D341Med (cell line): ENCODE data around the gene MEPCE.
"Not testable (repeated sequence)": the region's sequence is repeated elsewhere in the genome, so short reads cannot be mapped to it uniquely, and the experiment has no call there.

Experiments
- DNase-seq: peaks from one replicate; pipeline ENCODE4 v3.0.0; 2012; ENCODE audit warnings: low spot score

Gene MEPCE

DNA sequence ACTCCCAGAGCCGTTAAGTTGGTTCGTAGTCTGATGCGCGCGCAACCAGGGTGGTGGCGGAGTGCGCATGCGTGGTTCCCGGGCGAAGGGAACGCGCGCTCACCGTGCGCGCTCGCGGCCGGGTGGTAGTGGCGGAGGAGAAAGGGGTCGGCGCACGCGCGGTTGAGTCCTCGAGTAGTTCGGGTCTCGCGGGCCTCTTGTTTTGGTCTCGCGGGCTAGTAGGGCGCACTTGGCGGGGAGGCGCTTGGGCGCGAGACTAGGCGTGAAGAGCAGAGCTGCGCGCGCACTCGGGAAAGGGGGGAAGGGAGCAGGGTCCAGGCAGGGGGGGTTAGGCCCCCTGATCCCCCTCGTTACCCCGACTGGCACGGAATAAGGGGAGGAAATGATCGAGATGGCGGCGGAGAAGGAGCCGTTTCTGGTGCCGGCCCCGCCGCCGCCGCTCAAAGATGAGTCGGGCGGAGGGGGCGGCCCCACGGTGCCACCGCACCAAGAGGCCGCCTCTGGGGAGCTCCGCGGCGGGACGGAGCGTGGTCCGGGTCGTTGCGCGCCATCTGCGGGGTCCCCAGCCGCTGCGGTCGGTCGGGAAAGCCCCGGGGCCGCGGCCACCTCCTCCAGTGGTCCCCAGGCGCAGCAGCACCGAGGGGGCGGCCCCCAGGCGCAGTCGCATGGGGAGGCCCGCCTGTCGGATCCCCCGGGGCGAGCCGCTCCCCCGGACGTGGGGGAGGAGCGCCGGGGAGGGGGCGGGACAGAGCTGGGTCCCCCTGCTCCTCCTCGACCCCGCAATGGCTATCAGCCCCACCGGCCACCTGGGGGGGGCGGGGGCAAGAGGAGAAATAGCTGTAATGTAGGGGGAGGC is at the start of gene MEPCE:
Gene MEPCE, plus strand, starts transcription at position 195 of the 856 bp plus-strand sequence. Its CDS starts 188 bp downstream, at position 383.
- DNase-seq = peak; percentile 98

DNA sequence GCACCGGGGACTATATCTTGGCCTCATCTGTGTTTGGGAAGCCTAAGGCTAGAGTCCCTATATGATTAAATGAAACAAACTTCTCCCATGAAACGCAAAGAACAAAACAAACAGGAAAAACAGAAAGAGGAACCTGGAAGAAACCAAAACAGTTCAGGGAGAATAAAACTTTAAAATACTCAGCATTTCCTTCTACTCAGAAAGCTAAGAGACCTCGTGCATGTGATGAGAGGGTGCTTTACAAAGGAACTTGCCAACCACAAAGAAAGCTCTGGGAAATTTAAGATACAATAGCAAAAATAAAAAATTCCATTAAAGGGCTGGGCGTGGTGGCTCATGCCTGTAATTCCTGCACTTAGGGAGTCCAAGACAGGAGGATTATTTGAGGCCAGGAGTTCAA is 49.4 kb upstream of the MEPCE start:
- DNase-seq = no peak

DNA sequence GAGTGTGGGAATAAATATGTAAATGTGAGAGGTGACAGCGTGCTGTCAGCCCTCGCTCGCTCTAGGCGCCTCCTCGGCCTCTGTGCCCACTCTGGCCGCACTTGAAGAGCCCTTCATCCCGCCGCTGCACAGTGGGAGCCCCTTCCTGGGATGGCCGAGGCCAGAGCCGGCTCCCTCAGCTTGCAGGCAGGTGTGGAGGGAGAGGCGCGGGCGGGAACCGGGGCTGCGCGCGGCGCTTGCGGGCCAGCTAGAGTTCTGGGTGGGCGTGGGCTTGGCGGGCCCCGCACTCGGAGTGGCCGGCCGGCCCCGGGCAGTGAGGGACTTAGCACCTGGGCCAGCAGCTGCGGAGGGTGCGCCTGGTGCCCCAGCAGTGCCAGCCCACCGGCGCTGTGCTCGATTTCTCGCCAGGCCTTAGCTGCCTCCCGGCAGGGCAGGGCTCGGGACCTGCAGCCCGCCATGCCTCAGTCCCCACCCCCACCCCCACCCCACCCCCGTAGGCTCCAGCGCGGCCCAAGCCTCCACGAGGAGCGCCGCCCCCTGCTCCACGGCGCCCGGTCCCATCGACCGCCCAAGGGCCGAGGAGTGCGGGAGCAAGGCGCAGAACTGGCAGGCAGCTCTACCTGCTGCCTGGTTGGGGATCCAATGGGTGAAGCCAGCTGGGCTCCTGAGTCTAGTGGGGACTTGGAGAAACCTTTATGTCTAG is 47.9 kb upstream of the MEPCE start:
- DNase-seq = not testable (repeated sequence)

DNA sequence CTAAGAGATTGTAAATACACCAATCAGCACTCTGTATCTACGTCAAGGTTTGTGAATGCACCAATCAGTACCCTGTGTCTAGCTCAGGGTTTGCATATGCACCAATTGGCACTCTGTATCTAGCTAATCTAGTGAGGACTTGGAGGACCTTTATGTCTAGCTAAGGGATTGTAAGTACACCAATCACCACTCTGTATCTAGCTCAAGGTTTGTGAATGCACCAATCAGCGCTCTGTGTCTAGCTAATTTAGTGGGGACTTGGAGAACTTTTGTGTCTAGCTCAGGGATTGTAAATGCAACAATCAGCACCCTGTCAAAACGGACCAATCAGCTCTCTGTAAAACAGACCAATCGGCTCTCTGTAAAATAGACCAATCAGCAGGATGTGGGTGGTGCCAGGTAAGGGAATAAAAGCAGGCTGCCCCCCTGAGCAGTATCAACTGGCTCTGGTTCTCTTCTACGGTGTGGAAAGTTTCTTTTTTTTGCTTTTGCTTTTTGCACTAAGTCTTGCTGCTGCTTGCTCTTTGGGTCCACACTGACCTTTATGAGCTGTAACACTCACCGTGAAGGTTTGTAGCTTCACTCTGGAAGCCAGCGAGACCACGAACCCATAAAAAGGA is 47.3 kb upstream of the MEPCE start:
- DNase-seq = not testable (repeated sequence)

- DNase-seq = no peak
Observed at GRCh38 chr7:100384628-100385294, 44.9 kb upstream of the MEPCE start.

- no peak for DNase-seq
Observed at GRCh38 chr7:100386940-100387339, 42.7 kb upstream of the MEPCE start.

- no peak for DNase-seq
Observed at GRCh38 chr7:100387695-100388094, 41.9 kb upstream of the MEPCE start.

DNA sequence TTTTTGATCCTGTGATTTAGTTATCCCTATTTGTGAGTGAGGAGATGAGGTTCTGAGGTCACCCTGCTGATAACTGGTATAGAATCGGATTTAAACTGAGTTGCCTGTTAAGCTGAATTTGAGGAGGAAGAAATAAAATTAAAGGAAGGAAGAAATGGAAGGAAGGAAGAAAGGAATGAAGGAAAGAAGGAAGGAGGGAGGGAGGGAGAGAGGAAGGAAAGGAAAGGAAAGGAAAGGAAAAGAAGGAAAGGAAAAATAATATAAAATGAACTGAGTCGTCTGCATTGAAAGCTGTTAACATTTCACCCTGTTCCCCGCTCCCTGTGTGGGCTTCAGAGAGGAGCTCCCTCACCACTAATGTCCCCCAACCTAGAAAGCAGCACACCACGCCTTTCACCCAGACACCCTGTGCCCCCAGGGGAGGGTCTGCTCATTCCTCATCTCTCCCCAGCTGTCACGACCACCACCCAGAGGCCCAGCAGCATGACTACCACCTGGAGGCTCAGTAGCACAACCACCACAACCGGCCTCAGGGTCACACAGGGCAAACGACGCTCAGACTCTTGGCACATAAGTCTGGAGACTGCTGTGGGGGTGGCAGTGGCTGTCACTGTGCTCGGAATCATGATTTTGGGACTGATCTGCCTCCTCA is 40.1 kb upstream of the MEPCE start:
- no peak for DNase-seq

DNA sequence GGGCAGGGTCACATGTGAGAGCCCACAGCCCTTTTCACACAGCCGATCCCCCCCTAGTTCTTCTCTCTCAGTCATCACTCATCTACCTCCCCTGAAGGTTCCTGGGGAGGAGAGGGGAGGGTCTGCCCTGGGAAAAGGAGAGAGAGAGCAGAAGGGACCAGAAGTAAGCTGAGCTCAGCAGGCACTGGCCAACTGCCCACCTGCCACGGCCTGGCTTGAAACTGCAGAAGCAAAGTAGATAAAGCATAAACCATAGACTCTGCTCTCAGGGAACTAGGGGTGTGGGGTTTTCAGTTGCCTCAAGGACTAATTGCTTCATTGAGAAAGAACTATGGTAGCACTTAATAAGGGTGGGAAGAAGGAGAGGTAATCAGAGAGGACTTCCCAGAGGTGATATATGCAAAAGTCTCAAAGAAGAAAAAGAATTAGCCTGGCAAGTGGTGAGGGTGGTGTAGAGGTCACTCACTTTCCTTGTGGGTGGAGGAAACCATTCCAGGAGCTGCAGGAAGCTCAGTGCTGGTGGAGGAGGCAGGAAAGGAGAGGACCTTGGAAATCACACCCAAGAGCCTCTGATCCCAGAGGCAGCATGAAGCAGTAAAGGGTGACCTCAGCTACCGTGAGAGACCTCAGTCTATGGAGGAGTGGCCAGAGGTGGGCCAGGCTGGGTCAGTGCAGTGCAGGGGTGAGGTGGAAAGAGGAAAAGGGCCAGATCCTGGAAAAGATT is 39.2 kb upstream of the MEPCE start:
- DNase-seq = no peak

DNA sequence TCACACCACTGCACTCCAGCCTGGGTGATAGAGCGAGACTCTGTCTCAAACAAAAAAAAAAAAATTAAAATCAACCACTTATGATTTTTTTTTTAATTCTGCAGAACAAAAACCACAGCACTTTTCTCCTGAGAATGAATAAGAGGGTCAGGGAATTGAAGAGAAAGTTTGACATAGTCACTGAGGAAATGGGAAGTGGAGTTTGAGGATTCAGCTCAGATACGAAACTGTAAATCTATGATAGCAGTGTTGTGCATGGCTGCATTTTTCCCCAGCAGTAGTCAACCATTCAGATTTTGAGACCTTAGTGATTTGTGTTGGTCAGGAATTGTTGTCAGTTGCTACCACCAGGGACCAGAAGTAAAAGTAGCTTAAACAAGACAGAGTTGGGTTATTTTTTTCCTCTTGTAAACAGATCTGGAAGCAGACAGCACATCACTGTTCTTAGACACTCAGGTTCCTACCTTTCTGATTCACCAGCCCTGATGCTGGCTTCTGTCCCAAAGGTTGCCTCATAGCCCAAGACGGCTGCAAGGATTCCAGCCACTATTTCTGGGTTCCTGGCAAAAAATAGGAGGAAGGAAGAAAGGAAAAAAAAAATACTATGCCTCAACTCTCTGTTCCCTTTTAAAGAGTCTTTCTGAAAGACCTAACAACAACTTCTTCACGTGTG is 36.3 kb upstream of the MEPCE start:
- DNase-seq = no peak

- no peak for DNase-seq
Observed at GRCh38 chr7:100394077-100394476, 35.6 kb upstream of the MEPCE start.

DNA sequence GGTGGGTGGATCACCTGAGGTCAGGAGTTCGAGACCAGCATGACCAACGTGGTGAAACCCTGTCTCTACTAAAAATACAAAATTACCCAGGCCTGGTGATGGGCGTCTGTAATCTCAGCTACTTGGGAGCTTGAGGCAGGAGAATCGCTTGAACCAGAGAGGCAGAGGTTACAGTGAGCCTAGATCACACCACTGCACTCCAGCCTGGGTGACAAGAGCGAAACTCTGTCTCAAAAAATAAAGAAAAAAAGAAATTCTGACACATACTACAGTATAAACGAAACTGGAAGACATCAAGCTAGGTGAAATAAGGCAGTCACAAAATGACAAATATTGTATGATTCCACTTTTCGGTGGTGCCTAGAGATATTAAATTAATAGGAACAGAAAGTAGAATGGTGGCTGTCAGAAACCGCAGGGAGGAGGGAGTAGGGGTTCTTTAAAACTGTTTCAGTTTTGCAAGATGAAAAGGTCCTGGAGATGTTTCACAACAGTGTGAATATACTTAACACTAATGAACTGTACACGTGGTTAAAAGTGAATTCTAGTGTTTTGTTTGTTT is 33.1 kb upstream of the MEPCE start:
- DNase-seq = no peak

GRCh38 chr7:100397315-100398081 is 32.1 kb upstream of the MEPCE start:
- no peak for DNase-seq

GRCh38 chr7:100398239-100398638 is 31.4 kb upstream of the MEPCE start:
- no peak for DNase-seq

DNA sequence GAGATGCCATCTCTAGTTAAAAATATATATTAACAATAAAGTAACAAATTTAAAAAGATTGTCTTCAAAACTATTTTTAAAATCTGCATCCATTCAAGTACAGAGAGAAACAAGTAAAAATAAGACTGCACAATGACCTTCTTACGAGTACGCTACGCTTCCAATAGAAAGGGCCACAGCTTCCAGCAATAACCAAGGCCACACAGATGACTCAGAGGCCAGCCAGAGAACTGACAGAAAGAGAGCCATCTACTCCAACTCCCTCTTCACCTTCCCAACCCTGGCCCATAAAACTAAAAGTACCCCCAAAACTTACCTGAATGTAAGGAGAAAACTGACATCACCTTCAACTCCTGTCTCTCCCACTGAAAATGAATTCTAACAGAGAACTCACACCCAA is 29.6 kb upstream of the MEPCE start:
- DNase-seq = no peak

GRCh38 chr7:100400656-100401055 is 29.0 kb upstream of the MEPCE start:
- DNase-seq = peak; percentile 52

GRCh38 chr7:100401811-100402210 is 27.8 kb upstream of the MEPCE start:
- DNase-seq = no peak

DNA sequence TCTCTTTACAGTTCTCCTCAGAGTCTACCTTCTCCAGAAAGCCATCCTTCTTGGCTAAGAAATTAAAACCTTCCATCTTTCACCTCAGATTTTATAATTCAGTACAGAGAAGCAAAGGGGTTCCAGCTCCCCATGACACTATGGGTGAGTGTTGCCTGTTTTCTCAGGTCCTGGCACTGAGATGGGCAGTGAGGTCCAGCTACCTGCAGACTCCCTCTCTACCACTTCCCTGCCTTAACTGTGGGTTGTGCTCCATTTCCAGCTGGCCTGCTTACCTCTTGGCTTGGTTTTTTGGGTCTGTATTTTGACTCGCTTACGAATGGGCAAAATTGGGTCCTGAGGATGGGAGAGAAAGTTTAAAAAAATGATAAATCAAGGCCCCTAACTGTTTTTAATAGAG is 27.4 kb upstream of the MEPCE start:
- DNase-seq = no peak

DNA sequence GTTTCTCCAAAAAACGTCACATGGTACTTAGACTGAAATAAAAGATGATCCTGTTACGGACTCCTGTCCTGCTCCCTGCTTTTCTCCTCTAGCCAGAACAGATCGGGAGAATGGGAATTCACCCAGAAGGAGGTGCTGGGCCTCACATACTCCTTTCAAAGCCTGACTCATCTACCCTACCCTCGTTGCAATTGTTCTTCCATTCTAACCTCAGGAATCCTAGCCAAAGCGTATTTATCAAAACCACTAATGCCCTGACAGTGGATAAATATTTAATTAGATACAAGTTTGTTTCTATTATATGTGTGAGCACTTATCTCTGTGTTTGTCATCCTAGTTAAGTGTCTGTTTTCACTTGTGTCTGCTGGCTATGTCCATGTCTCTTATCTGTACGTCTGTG is 22.9 kb upstream of the MEPCE start:
- DNase-seq = no peak
